Measurements from ENCODE around the gene TGFBI.
"Not testable (repeated sequence)": the region's sequence is repeated elsewhere in the genome, so short reads cannot be mapped to it uniquely, and the experiment has no call there.

TGFBI gene

GRCh38 chr5:136042156-136042555, 13.4 kb downstream of the TGFBI start:
- DNase-seq (ENCODE audit: low read depth) = no peak
- no peak for TF ChIP-seq CTCF (IDR thresholded peaks at IDR 0.05; ENCODE audit: insufficient read depth, low read depth, low read length, missing control alignments)
- H3K4me3 ChIP-seq (ENCODE audit: low read length) = no peak overlapping the region

GRCh38 chr5:136042665-136043121, 13.9 kb downstream of the TGFBI start:
- no peak for TF ChIP-seq CTCF (IDR thresholded peaks at IDR 0.05; ENCODE audit: insufficient read depth, low read depth, low read length, missing control alignments)
- no peak overlapping the region for H3K4me3 ChIP-seq (ENCODE audit: low read length)
- DNase-seq (ENCODE audit: low read depth) = no peak

- H3K4me3 ChIP-seq (ENCODE audit: low read length) = no peak overlapping the region
- no peak for TF ChIP-seq CTCF (IDR thresholded peaks at IDR 0.05; ENCODE audit: insufficient read depth, low read depth, low read length, missing control alignments)
- no peak for DNase-seq (ENCODE audit: low read depth)
These were observed 14.8 kb downstream of the TGFBI start for GRCh38 chr5:136043551-136043950.

- no peak for TF ChIP-seq CTCF (IDR thresholded peaks at IDR 0.05; ENCODE audit: insufficient read depth, low read depth, low read length, missing control alignments)
- DNase-seq (ENCODE audit: low read depth) = no peak
- H3K4me3 ChIP-seq (ENCODE audit: low read length) = no peak overlapping the region
These were observed 15.3 kb downstream of the TGFBI start for GRCh38 chr5:136043968-136044610.

GRCh38 chr5:136045026-136045425, 16.2 kb downstream of the TGFBI start:
- not testable (repeated sequence) for DNase-seq (ENCODE audit: low read depth); H3K4me3 ChIP-seq (ENCODE audit: low read length)

GRCh38 chr5:136046246-136046645, 17.5 kb downstream of the TGFBI start:
- H3K4me3 ChIP-seq (ENCODE audit: low read length) = no peak overlapping the region
- TF ChIP-seq CTCF (IDR thresholded peaks at IDR 0.05; ENCODE audit: insufficient read depth, low read depth, low read length, missing control alignments) = no peak
- DNase-seq (ENCODE audit: low read depth) = no peak

- no peak overlapping the region for H3K4me3 ChIP-seq (ENCODE audit: low read length)
- TF ChIP-seq CTCF (IDR thresholded peaks at IDR 0.05; ENCODE audit: insufficient read depth, low read depth, low read length, missing control alignments) = no peak
- no peak for DNase-seq (ENCODE audit: low read depth)
These were observed 19.1 kb downstream of the TGFBI start for GRCh38 chr5:136047858-136048257.
